CD4-positive, alpha-beta T cell treated with Interferon gamma for 1 hour (primary cell): ENCODE data around the gene TMEM184C.

Experiments used
- DNase-seq: peaks from one replicate; pipeline ENCODE4 v3.0.0-alpha.2; 2020

The TMEM184C gene

DNA sequence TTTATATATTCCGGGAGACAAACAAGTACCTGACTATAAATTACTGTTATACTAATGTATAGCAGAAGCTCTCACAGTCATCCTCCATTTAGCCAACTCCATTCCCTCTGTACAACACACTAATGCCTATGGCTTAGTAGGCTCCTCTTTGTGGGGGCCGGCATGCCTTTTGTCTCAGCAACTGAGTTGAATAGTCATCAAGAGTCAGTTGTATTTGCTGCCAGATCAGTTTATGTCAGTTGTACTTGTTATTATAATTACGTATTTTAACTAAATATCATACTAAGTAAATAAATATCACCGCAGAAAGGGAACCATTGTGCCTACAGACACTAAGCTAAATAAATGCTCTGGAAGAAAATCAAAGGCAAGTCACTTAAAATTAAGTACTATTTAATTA is 56.9 kb downstream of the TMEM184C start:
- DNase-seq, result no peak

DNA sequence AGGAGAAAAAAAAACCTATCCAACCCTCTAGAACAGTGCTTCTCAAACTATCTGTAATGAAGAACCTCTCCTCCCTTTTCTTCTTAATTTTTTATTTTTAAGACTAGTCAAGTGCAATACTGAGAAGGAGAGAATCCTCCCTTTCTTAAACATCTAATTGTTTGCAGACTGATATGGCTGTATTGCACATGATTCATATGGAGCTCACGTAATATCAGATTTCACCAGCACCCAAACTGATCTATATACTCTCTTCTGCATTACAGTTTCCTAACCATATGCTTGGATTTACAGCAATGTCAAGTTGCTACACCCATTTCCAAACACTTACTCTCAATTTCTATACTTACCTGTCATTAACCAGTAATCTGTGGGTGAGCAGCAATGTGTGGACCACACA is 57.3 kb downstream of the TMEM184C start:
- no peak for DNase-seq

DNA sequence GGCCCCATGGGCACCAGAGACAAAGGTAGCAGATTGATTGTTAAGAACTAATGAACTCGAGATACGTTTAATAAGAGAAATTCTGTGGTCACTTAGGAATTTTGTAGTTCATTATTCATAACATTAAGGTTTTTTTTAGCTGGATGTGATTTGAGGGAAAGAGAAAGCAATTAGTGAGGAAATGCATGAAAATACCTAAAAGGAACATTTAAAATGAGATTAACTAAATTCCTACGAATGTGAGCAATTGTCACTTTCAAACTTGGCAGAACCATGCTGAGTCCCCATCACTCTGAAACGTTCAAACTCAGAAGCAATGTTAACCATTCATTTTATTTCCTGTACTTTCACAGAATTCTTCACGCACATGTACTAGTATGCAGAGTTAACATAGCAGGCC is 60.9 kb downstream of the TMEM184C start:
- DNase-seq, result no peak

DNA sequence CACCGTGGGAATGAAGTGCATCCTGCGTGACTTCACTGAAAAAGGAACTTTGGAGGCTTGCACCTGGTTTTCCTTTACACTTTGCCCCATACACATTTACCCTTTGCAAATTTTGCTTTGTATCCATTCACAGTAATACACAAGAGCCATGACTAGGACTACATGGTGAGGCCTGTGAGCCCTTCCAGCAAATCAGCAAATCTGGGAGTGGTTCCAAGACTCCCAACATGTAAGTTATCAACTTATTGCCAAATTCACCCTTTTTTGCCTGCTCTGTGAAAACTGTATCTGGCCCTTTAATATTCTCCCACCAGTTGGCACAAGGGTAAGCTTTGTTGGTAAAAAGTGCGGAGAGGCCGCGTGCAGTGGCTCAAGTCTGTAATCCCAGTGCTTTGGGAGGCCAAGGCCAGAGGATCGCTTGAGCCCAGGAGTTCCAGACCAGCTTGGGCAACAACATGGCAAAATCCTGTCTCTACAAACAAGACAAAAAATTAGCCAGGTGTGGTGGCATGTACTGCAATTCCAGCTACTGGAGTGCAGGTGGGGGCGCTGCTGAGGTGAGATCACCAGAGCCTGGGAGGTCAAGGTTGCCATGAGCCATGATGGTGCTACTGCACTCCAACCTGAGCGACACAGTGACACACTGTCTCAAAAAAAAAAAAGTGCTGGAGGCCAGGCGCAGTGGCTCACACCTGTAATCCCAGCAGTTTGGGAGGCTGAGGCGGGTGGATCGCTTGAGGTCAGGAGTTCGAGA is 61.8 kb downstream of the TMEM184C start:
- no peak for DNase-seq

DNA sequence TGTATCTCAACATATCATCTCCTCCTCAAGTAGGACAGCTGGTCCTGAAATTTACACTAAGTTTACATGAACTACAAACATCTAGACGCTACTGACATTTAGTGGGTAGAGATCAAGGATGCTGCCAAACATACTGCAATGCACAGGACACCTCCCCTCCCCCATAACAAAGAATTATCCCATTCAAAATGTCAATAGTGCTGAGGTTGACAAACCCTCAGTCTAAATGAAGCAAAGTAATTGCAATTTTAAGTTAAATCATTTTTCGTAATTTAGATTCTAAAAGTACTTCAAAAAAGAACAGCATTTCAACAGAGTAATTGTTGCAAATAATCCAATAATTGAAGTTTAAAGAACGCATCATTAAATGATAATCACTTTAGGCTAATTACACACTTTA is 65.6 kb downstream of the TMEM184C start:
- no peak for DNase-seq

DNA sequence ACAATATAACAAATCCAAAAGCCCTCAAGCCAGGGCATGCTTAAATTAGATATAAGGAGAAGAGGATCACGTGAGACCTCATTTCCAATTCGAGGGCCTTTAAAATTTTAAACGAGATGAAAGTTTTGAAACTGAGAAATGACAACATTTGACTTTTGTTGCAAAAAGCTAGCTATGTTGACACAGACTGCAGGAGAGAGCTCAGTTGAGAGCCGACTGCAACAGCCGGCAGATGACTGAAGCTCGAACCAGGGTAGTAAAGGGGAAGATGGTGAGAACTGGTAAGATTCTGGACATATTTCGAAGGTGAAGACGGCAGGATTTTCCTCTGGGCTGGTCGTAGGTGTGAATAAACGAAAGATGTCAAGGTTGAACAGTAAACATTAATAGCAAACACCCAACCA is 66.0 kb downstream of the TMEM184C start:
- DNase-seq, result no peak

DNA sequence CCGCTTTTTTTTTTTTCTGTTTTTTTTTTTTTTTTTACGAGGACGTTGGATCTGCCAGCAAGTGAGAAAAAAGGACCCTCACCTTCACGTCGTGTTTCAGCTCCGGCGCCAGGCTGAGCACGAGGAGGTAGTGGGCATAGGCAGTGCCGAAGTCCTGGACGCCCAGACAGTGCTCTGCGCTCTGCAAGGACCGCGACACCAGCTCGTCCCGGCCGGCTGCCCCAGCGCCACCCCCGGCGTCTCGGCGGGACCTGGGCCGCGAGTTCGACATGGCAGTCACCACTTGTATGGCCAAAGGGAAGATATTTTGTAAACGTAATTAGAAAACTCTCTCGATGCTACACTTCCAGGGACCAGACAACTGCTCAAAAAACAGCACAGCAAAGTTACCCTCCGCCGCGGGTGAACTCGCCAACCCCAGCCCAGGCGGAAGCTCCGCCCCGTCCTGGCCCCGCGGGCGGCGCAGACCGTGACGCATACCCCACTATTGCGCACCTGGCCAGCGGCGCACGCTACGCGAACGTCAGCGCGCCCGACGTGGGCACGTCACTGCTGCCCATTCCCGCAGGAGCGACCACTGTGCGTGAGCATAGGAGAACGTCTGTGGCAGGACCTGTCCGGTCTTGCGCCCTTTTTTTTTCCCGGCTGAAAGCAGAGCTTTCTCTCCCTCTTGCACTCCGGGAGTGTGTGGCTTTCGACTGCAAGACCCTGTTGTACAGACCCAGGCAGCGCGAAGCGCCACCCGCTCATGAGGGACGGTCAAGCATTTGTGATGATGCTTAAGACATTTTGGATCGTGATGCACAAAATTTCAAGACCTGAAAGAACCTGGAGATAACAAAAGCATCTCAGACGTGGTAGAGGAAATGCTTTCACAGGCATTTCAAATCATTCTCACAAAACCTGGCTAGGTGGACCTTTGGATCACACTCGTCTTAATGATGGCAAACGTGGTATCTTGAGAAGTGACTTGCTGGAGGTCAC is 66.8 kb downstream of the TMEM184C start, which contains the start of gene PRMT9:
PRMT9 (minus strand) TSS at position 447 of the 984 bp plus-strand sequence; CDS start at position 271, 176 bp downstream.
- peak; percentile 86 for DNase-seq

DNA sequence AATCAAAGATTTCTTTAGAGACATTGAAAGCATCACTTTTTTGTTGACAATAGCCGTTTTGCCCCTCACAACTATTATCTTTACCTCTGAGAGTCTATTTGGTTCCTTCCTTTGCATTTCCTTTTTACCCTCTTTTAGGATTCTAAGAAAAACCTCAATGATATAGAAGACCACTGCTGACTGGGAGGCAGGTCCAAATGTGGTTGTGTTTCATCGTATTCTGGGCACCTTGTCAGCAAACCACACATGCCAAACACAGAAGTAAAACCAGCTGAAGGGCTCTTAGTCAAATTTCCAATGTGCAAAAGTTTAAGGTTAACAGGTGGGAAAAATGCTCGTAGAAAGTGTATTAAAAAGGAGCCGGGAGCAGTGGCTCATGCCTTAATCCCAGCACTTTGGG is 71.9 kb downstream of the TMEM184C start:
- DNase-seq, result no peak

DNA sequence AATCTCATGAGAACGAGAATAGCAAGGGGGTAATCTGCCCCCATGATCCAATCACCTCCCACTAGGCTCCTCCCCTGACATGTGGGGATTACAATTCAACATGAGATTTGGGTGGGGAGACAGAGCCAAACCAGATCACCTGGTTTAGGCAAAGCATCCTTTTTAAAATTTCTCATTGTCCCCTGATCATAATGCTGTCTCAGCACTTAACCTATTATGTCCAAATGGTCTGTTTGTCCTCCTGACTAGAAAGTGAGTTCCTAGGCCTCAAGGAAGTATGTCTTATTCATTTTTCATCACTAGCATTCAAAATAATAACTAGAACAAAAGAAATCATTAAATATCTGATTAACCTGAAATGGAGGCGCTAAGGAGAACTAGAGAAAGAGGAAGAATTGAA is 74.6 kb downstream of the TMEM184C start:
- DNase-seq, result no peak

DNA sequence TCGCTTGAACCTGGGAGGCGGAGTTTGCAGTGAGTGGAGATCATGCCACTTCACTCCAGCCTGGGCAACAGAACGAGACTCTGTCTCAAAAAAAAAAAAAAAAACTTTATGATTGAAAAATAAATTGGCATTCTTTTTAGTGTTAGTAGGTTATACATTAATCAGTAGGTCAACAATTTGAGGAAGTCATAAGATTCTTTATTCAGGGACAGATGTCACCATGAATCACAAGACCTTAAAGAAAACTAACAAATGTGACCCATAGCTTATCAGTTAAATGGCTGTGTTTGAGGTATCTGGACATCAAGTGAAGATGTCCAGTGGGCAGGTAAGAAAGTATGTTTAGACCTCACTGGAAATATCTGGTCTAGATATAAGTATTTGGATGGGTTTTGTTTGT is 76.0 kb downstream of the TMEM184C start:
- DNase-seq, result no peak

DNA sequence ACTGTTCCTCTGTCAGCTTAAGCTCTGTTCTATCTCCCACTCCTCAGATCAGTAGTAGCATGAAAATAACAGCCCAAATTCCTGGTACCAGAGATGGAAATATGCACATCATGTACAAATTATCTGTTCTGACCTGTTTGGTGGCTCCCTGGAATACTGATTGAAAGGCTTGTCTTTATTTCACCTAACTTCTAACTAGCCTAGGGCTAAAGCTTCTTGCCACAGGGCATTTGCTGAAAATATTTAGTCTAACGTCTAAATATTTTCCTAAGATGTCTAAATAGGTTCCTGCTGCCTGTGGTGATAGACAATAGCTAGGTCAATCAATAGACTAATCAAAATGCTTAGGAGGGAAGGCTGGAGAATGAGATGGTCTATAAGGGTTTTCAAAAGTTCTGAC is 79.7 kb downstream of the TMEM184C start:
- DNase-seq, result no peak

DNA sequence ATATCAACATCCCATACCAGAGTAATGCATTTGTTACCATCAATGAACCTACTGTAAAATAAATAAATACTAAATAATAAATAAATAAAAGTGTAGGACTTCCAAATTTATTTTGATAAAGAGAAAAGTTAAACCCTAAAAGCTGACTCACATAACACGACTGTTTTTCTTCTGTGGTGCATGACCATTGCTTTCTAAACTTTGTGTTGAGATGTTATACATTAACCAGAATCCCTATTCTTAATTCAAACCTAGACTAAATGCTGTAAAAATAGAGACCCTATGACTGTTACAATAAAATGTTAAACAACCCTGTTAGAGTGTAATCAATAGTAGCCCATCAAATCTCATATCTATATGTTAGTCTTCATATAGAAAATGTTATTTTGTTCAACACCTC is 87.6 kb downstream of the TMEM184C start:
- DNase-seq, result no peak

DNA sequence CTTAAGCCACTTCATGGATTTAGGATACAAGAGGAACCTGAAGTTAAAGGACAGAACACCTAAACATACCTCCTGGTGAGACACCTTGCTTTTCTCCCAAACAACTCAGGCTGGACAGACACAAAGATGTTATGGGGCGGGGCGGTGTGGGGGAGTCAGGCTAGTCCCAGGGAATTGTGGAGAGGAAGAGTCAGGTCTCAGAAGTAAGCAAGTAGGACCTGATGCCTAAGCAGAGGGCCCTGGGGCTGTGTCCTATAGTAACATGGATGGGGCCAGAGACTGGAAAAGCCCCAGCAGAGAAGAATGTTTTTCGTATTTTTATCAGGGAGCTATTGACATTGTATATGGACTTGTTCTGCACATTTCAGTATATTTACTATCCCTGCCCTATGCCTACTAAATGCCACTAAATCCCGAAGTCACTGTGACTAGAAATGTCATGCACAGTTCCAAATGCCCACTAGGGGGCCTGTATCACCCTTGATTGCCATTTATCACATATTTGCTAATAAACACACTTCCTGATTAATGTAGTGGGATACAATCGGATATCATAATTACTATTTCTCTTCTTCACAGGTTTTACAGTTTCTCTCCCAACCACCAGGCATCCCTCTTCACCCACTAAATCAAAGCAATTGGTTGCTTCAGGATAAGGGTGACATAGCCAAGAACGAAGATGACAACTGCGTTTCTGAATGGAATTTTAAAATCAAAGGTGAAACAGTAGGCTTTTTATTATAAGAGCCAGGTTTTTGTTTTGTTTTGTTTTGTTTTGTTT is 90.9 kb downstream of the TMEM184C start:
- peak; percentile 30 for DNase-seq

DNA sequence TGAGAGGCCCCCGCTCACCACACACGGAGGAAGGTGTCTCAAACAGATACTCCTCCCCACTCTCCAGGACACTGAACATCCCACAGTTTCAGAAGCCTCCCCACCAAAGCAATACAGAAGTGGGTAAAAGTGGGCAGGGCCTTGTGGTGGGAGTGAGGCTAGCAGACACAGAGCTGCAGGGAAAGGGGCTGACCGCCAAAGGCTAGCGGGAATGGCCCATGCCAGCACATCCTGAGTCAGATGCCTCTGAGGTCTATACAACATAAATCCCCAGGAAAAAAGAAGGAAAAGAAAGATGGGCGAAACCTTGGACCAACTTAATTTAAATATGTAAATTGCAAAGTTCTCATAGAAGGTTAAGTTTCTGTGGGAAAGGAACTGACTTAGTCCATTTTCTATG is 92.8 kb downstream of the TMEM184C start:
- no peak for DNase-seq

DNA sequence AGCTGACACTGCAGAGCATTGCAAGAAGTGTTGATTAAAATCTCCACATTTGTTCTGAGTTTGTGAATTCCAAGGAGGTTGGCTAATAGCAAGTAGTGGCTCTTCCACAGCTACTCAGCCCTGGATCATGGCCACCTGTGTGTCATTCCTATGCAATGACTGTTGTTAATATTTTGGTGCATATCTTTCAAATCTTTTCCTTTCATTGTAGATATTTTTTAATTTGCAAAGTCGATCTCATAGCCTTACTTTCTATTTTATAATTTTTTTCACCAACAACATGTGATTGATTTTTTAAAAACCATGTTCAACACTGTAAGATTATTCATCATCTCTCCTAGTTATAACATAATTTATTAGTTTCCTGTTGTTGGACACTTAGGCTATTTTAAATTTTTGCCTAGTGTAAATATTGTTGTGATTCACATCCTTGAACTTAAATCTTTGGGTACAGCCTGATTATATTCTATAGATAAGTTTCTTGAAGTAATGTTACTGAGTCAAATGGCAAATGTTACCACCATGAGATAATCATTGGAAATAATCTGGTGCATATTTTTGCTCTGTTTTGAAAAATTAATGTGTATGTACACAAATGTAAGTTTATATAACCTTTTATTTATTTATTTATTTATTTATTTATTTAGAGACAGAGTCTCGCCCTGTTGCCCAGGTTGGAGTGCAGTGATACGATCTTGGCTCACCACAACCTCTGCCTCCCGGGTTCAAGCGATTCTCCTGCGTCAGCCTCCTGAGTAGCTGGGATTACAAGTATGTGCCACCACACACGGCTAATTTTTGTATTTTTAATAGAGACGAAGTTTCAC is 97.6 kb downstream of the TMEM184C start:
- DNase-seq, result no peak

DNA sequence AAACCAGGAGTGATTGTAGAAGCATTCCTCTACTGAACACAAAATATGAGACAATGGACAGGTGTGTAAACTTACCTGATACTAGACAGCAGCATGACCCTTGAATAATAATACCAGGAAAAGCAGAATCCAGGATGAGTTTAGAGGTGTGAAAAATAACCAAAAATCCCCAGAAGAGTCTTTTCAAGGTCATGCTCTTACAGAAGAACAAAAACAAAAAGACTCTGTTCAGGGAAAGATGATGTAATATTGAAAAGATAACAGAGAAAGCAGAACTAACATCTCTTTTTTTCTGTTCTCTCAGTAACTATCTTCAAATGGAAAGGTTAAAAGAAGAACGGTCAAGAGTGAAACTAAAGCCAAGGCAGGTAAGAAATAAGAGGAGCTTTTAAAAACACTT is 100.7 kb downstream of the TMEM184C start:
- no peak for DNase-seq
